K562 (cell line): Measurements from ENCODE around the gene RYK.

Experiments used
- BHLHE40 ChIP-seq: IDR thresholded peaks from 2 replicates; pipeline ENCODE4 v1.6.1; 2011; ENCODE audit warnings: low read length, improper control_type of control experiment
- CREB3 ChIP-seq: fragments of 450-650 bp; conservative IDR thresholded peaks from 2 replicates; pipeline ENCODE4 v1.6.1; 2016; ENCODE audit warnings: missing genetic modification characterization, low read depth, mild to moderate bottlenecking, missing compliant biosample characterization, moderate library complexity
- EP300 ChIP-seq: IDR thresholded peaks from 2 replicates; pipeline ENCODE4 v1.6.1; 2012; ENCODE audit warnings: low read length, improper control_type of control experiment
- HNRNPK ChIP-seq: fragments of 200-400 bp; formaldehyde crosslinking; IDR thresholded peaks from one replicate; pipeline ENCODE4 v1.6.1; 2018; ENCODE audit warnings: mild to moderate bottlenecking, low read depth, low read length; ENCODE audit not compliant: poor library complexity, severe bottlenecking
- PATZ1 ChIP-seq: fragments of 250-450 bp; sonication (Bioruptor Pico); IDR thresholded peaks from 2 replicates; pipeline ENCODE4 v1.5.0; 2020; ENCODE audit warnings: mild to moderate bottlenecking, borderline replicate concordance
- PHF8 ChIP-seq: fragments of 200-600 bp; sonication (generic); IDR thresholded peaks from 2 replicates; pipeline ENCODE4 v1.6.1; 2012; ENCODE audit warnings: mixed run types, mild to moderate bottlenecking, inconsistent platforms, low read length, moderate library complexity, borderline replicate concordance
- POLR2AphosphoS5 ChIP-seq: IDR thresholded peaks from 2 replicates; pipeline ENCODE4 v1.6.1; 2011; ENCODE audit warnings: mild to moderate bottlenecking, low read depth, low read length, moderate library complexity; ENCODE audit not compliant: control insufficient read depth, insufficient read depth
- ZBTB34 ChIP-seq: fragments of 250-450 bp; sonication (Bioruptor Pico); IDR thresholded peaks from 2 replicates; pipeline ENCODE4 v1.8.0; 2021; ENCODE audit warnings: mild to moderate bottlenecking, moderate library complexity
- ZFP91 ChIP-seq: sonication (generic); formaldehyde crosslinking; IDR thresholded peaks from 2 replicates; pipeline ENCODE4 v1.8.0; 2022; ENCODE audit warnings: mild to moderate bottlenecking, missing genetic modification reagents
- ZNF431 ChIP-seq: sonication (generic); formaldehyde crosslinking; IDR thresholded peaks from 2 replicates; pipeline ENCODE4 v1.8.0; 2022; ENCODE audit warnings: mild to moderate bottlenecking, missing genetic modification reagents
- ZSCAN32 ChIP-seq: fragments of 450-650 bp; formaldehyde crosslinking; IDR thresholded peaks from 2 replicates; pipeline ENCODE4 v1.4.0; 2020; ENCODE audit warnings: mild to moderate bottlenecking, moderate library complexity

GRCh38 chr3:134214239-134214638 is 36.4 kb downstream of the RYK start:
- TF ChIP-seq ZFP91, result no peak
- no peak for TF ChIP-seq PHF8
- TF ChIP-seq ZBTB34 (CRISPR knock-in tag), result no peak
- no peak for TF ChIP-seq ZNF431 (CRISPR knock-in tag)
- TF ChIP-seq PATZ1, result no peak
- TF ChIP-seq HNRNPK, result no peak
- no peak for TF ChIP-seq POLR2AphosphoS5
- no peak for TF ChIP-seq EP300
- no peak for TF ChIP-seq CREB3 (tag)
- no peak for TF ChIP-seq ZSCAN32
- TF ChIP-seq BHLHE40, result no peak
